ENCODE data around the gene ABCD3.
"Not testable (repeated sequence)": the region's sequence is repeated elsewhere in the genome, so short reads cannot be mapped to it uniquely, and the experiment has no call there.

Gene ABCD3

GRCh38 chr1:94416901-94417727, 1.1 kb upstream of the ABCD3 start:
- DNase-seq (ENCODE audit: low read depth): no peak

GRCh38 chr1:94417728-94417977, 536 bp upstream of the ABCD3 start:
- no peak for DNase-seq (ENCODE audit: low read depth)

DNA sequence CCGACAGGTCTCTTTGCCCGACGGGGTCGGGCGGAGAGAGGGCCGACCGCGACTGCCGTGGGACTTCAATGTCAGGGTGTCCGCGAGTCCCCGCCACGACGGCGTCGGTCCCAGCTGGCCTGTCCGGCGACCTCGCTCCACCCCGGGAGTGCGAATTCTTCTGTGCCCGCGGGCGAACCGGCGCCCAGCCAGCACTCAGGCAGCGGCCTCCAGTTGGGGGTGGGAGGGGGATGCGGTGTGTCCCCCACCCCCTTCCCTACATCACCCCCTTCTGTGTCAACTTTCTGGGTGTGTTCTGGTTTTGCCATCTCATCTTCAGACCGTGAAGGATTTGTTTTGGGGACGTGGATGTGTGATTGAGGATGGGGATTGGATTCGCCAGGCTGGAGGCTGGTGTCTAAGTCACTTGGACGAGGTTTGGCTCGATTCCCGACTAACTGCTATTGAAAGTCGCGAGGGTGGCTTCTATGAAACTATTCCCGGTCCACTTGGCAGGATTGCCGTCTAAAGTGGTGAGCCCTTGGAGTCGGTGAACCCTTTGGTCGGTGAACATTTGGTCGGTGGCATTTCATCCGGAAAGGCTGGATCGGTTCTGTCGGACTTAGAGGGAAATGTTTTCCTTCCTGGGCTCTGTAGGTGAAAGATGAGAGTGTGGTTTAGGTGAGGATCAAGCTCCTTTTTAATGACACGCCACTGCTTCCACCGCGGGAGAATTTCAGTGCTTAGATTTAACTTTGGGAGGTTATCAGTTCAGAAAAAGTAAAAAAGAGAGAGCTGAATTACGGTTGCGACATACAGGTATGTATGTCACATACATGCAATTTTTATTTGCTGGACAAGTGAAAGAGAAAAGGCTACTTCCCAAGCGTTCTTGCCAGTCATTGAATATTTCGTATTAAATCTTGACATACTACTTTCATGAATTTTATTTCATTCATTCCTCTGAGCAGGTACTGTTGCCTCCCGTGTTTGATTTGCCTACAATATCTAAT, 771 bp downstream of the ABCD3 start:
- no peak for DNase-seq (ENCODE audit: low read depth)

DNA sequence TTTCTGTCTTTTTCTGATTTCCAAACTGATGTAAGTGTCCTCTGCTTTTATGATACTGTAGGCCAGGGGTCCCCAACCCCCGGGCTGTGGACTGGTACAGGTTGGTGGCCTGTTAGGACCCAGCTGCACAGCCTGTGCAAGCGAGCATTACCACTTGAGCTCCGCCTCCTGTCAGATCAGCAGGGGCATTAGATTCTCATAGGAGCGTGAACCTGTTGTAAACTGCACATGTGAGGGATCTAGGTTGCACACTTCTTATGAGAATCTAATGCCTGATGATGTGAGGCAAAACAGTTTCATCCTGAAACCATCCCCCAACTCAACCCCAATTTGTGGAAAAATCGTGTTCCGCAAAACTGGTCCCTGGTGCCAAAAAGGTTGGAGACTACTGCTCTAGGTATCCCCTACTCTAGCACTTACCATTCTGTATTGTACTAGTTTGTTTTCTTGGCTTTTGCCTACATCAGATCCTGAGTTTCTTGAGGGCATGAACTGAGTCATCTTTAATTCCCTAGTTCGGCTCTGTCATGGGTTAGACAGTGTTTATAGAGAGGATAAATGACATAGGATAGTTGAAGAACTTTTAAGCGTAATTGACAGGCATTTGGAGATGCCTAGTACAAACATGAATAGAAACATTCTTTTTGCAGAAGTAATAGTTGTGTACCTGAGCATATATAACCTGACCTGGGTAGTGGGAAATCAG, 4.1 kb downstream of the ABCD3 start:
- DNase-seq (ENCODE audit: low read depth): no peak

DNA sequence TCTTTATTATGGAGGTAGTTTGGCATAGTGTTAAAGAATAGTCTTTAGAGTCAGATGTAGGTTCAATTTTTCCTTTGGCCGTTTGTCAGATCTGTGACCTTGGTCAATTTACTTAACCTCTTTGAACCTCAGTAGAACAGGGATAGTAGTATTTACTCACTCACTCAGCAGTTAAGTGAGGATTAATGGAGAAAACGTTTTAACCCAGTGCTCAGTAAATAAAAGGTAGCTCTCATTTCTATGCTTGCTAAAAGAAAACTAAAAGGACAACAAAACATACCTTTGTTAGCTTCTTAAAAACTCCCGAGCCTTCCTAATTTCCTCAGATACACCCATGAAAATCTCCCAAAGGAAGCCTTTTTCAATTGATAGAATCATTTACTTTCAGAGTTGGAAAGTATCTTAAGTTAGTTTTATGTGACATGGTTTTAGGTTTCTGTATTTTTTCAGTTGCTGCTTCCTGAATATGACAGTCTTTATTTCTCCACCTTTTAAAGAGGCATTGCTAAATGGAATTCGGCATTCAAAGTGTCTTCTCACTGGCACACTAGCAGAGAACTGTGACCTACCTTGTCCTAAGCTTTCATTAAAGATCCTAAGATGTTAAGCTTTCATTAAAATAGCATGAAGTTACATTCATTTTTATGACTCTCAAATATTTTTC, 7.8 kb downstream of the ABCD3 start:
- DNase-seq (ENCODE audit: low read depth): no peak

DNA sequence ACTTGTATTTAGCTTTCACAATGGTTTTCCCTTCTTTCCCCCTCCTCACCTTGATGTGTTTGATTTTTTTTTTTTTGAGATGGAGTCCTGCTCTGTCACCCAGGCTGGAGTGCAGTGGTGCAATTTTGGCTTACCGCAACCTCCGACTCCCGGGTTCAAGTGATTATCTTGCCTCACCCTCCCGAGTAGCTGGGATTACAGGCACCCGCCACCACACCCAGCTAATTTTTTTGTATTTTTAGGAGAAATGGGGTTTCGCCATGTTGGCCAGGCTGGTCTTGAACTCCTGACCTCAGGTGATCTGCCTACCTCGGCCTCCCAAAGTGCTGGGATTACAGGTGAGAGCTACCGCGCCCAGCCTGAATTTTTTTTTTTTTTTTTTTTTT, 8.3 kb downstream of the ABCD3 start:
- DNase-seq (ENCODE audit: low read depth): not testable (repeated sequence)

GRCh38 chr1:94428441-94428840, 10.3 kb downstream of the ABCD3 start:
- DNase-seq (ENCODE audit: low read depth): no peak

DNA sequence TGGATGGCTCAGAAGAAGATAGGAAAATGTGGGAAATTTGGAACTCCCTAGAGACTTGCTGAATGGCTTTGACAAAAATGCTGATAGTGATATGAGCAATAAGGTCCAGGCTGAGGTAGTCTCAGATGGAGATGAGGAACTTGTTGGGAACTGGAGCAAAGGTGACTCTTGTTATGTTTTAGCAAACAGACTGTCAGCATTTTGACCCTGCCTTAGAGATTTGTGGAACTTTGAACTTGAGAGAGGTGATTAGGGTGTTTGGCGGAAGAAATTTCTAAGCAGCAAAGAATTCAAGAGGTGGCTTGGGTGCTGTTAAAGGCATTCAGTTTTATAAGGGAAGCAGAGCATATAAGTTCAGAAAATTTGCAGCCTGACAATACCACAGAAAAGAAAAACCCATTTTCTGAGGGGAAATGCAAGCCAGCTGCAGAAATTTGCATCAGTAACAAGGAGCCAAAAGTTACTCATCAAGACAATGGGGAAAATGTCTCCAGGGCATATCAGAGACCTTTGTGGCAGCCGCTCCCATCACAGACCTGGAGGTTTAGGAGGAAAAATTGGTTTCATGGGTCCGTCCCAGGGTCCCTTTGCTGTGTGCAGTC, 10.8 kb downstream of the ABCD3 start:
- not testable (repeated sequence) for DNase-seq (ENCODE audit: low read depth)

GRCh38 chr1:94430066-94430465, 11.9 kb downstream of the ABCD3 start:
- not testable (repeated sequence) for DNase-seq (ENCODE audit: low read depth)

- no peak for DNase-seq (ENCODE audit: low read depth)
Measured at GRCh38 chr1:94433866-94434265, 15.7 kb downstream of the ABCD3 start.

- DNase-seq (ENCODE audit: low read depth): no peak
Measured at GRCh38 chr1:94434365-94435045, 16.3 kb downstream of the ABCD3 start.

- no peak for DNase-seq (ENCODE audit: low read depth)
Measured at GRCh38 chr1:94438692-94439276, 20.6 kb downstream of the ABCD3 start.

DNA sequence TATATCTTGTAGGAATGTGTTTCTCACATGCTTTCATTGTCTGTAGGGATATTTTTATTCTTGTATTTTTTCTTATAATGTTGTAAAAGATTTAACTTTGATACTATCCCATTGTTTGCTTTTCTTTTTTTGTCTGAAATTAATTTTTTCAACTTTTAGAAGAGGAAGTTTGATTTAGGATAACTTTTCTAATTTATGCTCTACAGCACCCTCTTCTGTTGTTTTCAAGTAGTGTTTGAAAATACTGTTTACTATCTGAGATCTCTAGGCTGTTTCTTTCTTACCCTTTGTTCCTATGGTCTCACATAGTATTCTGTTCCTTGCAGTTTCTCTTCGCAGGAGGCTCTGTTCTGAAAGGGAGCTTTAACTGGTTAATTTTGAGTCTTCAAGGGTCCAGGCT, 21.9 kb downstream of the ABCD3 start:
- no peak for DNase-seq (ENCODE audit: low read depth)

DNA sequence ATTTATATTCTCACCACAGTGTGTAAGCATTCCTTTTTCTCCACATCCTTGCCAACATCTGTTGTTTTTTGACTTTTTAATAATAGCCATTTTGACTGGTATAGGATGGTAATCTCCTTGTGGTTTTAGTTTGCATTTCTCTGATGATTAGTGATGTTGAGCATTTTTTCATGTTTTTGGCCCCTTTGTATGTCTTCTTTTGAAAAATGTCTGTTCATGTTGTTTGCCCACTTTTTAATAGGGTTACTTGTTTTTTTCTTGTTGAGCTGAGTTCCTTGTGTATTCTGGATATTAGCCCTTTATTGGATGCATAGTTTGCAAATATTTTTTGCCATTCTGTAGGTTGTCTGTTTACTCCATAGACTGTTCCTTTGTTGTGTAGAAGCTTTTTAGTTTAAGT, 24.9 kb downstream of the ABCD3 start:
- not testable (repeated sequence) for DNase-seq (ENCODE audit: low read depth)

GRCh38 chr1:94444819-94445218, 26.6 kb downstream of the ABCD3 start:
- not testable (repeated sequence) for DNase-seq (ENCODE audit: low read depth)

DNA sequence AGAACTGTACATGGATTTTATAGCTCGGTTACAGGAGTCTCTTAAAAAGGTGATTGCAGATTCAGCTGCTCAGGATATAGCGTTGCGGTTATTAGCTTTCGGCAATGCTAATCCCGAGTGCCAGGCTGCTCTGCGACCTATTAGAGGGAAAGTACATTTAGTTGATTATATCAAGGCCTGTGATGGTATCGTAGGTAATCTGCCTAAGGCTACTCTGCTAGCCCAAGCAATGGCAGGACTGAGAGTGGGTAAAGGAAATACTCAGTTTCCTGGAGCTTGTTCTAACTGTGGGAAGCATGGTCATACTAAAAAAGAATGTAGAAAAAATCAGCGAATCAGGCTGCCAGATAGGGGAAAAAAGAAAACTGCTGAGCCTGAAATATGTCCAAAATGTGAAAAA, 27.5 kb downstream of the ABCD3 start:
- not testable (repeated sequence) for DNase-seq (ENCODE audit: low read depth)

GRCh38 chr1:94446177-94446576, 28.0 kb downstream of the ABCD3 start:
- DNase-seq (ENCODE audit: low read depth): not testable (repeated sequence)

DNA sequence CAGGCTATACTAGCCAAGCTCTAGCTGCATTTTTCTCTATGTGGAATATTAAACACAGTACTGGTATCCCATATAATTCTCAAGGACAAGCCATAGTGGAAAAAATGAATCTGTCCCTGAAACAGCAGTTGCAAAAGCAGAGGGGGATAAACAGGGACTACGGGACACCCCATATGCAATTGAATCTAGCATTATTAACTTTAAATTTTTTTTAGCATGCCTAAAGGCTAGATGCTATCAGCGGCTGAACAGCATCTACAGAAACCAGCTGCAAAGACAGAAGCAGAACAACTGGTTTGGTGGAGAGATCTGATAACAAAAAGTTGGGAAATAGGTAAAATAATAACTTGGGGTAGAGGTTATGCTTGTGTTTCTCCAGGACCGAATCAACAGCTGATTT, 30.6 kb downstream of the ABCD3 start:
- not testable (repeated sequence) for DNase-seq (ENCODE audit: low read depth)

DNA sequence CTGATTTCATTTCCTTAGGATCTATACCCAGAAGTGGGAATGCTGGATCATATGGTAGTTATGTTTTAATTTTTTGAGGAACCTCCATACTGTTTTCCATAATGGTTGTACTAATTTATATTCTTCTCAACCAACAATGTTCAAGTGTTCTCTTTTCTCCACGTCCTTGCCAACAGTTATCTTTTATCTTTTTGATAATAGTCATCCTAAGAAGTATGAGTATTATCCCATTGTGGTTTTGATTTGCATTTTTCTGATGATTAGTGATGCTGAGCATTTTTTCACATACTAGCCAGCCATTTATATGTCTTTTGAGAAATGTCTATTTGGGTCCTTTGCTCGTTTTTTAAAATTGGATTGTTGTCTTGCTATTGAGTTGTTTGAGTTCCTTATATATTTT, 38.5 kb downstream of the ABCD3 start:
- DNase-seq (ENCODE audit: low read depth): no peak

DNA sequence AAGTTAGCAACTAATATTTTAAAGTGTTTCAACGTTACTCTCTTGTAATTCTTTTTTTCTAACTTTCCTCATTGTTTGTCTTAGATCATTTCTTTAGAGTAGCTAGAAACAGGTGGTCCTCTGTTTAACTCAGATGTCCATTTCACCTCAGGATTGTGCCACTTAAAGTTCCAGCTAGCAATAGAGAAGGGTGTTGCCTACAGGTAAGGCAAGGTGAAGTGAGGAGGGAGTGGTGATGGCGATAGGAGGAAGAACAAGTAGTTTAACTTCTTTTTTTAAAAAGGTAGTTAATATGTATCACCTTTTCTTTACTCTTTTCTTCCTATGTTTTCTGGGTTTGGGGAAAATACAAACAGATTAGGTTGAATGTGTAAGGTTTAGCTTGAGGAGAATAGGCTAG, 44.4 kb downstream of the ABCD3 start:
- no peak for DNase-seq (ENCODE audit: low read depth)
